Tibial nerve (tissue), 4 donors: ENCODE results near the gene TGFB1I1.
A peak's percentile ranks its signal among the peaks of the same experiment; 100 is the strongest.

ENCODE experiments used
- CTCF ChIP-seq, 5 experiments: fragments of 200-600 bp in 3 of 5; fragments of 450-650 bp in 2 of 5; sonication (generic) in 3 of 5; IDR thresholded peaks; one replicate each; pipeline ENCODE4 v1.5.1; 2016 to 2019; ENCODE audit warnings: antibody characterized with exemption in 5 of 5, mild to moderate bottlenecking in 3 of 5, moderate library complexity in 2 of 5
- EP300 ChIP-seq, 2 donors: sonication (generic); formaldehyde crosslinking; IDR thresholded peaks; one replicate each; pipeline ENCODE4 v1.6.1; 2017; ENCODE audit warnings: antibody characterized with exemption in 2 of 2, mild to moderate bottlenecking in 1 of 2
- POLR2A ChIP-seq, 2 donors: fragments of 450-650 bp; IDR thresholded peaks; one replicate each; pipeline ENCODE4 v1.6.1; 2017; ENCODE audit warnings: antibody characterized with exemption in 2 of 2, mild to moderate bottlenecking in 2 of 2, moderate library complexity in 2 of 2

GRCh38 chr16:31455601-31456314, 16.2 kb upstream of the TGFB1I1 start:
- peak in 2 of 5 experiments; percentile 4 to 9 for TF ChIP-seq CTCF (IDR thresholded peaks at IDR 0.05)
- TF ChIP-seq POLR2A (IDR thresholded peaks at IDR 0.05) = no peak
- no peak for TF ChIP-seq EP300 (IDR thresholded peaks at IDR 0.05)
